K562 (cell line): Measurements from ENCODE around the gene ANKLE1. TPM values are rescaled to one million over a fixed set of nuclear protein-coding genes. Genes with fewer than 3 reads are reported as not detected.

Experiments
- CBFA2T2 ChIP-seq: fragments of 450-650 bp; conservative IDR thresholded peaks from 2 replicates; pipeline ENCODE4 v1.6.1; 2017; ENCODE audit warnings: mild to moderate bottlenecking
- ILF3 ChIP-seq: fragments of 450-650 bp; IDR thresholded peaks from 2 replicates; pipeline ENCODE4 v1.6.1; 2018; ENCODE audit warnings: antibody characterized with exemption, mild to moderate bottlenecking, moderate library complexity, borderline replicate concordance
- MECOM ChIP-seq: fragments of 250-450 bp; sonication (Bioruptor Pico); IDR thresholded peaks from 2 replicates; pipeline ENCODE4 v1.8.0; 2022; ENCODE audit warnings: inconsistent platforms
- NRF1 ChIP-seq, 2 experiments: fragments of 450-650 bp; IDR thresholded peaks in 1 of 2; conservative IDR thresholded peaks in 1 of 2; 2 replicates each; pipeline ENCODE4 v1.6.1; 2014; ENCODE audit warnings: mild to moderate bottlenecking in 2 of 2
- PHB2 ChIP-seq: fragments of 450-650 bp; IDR thresholded peaks from 2 replicates; pipeline ENCODE4 v1.6.1; 2017; ENCODE audit warnings: low read depth
- RBM34 ChIP-seq: fragments of 200-400 bp; formaldehyde crosslinking; IDR thresholded peaks from 2 replicates; pipeline ENCODE4 v1.6.1; 2018; ENCODE audit warnings: low read length, borderline replicate concordance; ENCODE audit not compliant: insufficient read depth
- SIN3B ChIP-seq: fragments of 450-650 bp; IDR thresholded peaks from 2 replicates; pipeline ENCODE4 v1.6.1; 2017; ENCODE audit warnings: low read depth, mild to moderate bottlenecking, moderate library complexity
- SIRT6 ChIP-seq: IDR thresholded peaks from one replicate; pipeline ENCODE4 v1.6.1; 2012; ENCODE audit warnings: low read depth, mild to moderate bottlenecking, control low read depth, inconsistent platforms, low read length, moderate library complexity
- SMAD2 ChIP-seq: fragments of 150-350 bp; IDR thresholded peaks from 2 replicates; pipeline ENCODE4 v1.6.1; 2014; ENCODE audit warnings: low read depth, mild to moderate bottlenecking, low read length
- STAG1 ChIP-seq: sonication (generic); formaldehyde crosslinking; IDR thresholded peaks from 2 replicates; pipeline ENCODE4 v1.5.0; 2020; ENCODE audit warnings: missing genetic modification reagents, borderline replicate concordance
- STAT5A ChIP-seq: IDR thresholded peaks from 2 replicates; pipeline ENCODE4 v1.6.1; 2012; ENCODE audit warnings: low read length, inconsistent platforms, borderline replicate concordance
- TAF9B ChIP-seq: fragments of 450-650 bp; IDR thresholded peaks from 2 replicates; pipeline ENCODE4 v1.6.1; 2018; ENCODE audit warnings: mild to moderate bottlenecking; ENCODE audit not compliant: partially characterized antibody
- THRAP3 ChIP-seq: fragments of 450-650 bp; IDR thresholded peaks from 2 replicates; pipeline ENCODE4 v1.6.1; 2016; ENCODE audit warnings: mild to moderate bottlenecking, inconsistent platforms, borderline replicate concordance
- ZNF134 ChIP-seq: fragments of 250-450 bp; sonication (Bioruptor Pico); conservative IDR thresholded peaks from 2 replicates; pipeline ENCODE4 v1.4.0; 2020
- ZNF408 ChIP-seq: fragments of 250-450 bp; sonication (Bioruptor Pico); IDR thresholded peaks from 2 replicates; pipeline ENCODE4 v1.4.0; 2020; ENCODE audit warnings: low read depth, mild to moderate bottlenecking, moderate library complexity
- ZNF696 ChIP-seq: fragments of 250-450 bp; sonication (Bioruptor Pico); conservative IDR thresholded peaks from 2 replicates; pipeline ENCODE4 v1.4.0; 2020; ENCODE audit warnings: mild to moderate bottlenecking, moderate library complexity
- ZNF699 ChIP-seq: fragments of 250-450 bp; sonication (Bioruptor Pico); IDR thresholded peaks from 2 replicates; pipeline ENCODE4 v1.8.0; 2021; ENCODE audit warnings: mild to moderate bottlenecking, moderate library complexity; ENCODE audit not compliant: insufficient replicate concordance
- polyA plus RNA-seq, 8 experiments: library from polyadenylated mRNA; depleted of rRNA in 4 of 8; stranded (reverse) in 5 of 8; unstranded in 3 of 8; fragments of >200 nt; fragmentation: Nextera tagmentation in 2 of 8; fragmentation: Illumina TruSeq in 1 of 8; extraction: Ambion mirVana in 2 of 8; extraction: Trizol in 1 of 8; gene quantifications; 2 replicates each; pipeline versions ENCODE4 v1.2.1 to v1.2.3, GENCODE V29; 2011 to 2014; ENCODE audit warnings: inconsistent platforms in 1 of 8, missing spikeins in 1 of 8
- total RNA-seq, 7 experiments: library from RNA; depleted of rRNA in 6 of 7; stranded (reverse); fragments of >200 nt in 6 of 7; fragmentation: Illumina TruSeq in 2 of 7; extraction: Trizol in 2 of 7; gene quantifications; 2 replicates each; pipeline versions ENCODE4 v1.2.1 to v1.2.3, GENCODE V29; 2011 to 2021; ENCODE audit warnings: low replicate concordance in 1 of 7
- TF ChIP-seq, protein P1 (sequence below): sonication (generic); formaldehyde crosslinking; IDR thresholded peaks from 2 replicates; pipeline ENCODE4 v1.8.0; 2022; ENCODE audit warnings: mild to moderate bottlenecking, missing genetic modification reagents
- TF ChIP-seq, protein P2 (sequence below): fragments of 200-800 bp; sonication (Bioruptor generic); IDR thresholded peaks from 2 replicates; pipeline ENCODE4 v1.6.1; 2017; ENCODE audit warnings: missing genetic modification characterization, missing compliant biosample characterization
- TF ChIP-seq, protein P3 (sequence below): fragments of 450-650 bp; IDR thresholded peaks from 2 replicates; pipeline ENCODE4 v1.6.1; 2014; ENCODE audit warnings: low read depth, mild to moderate bottlenecking, moderate library complexity, borderline replicate concordance

Gene ANKLE1
- total and polyA plus RNA-seq, 9 of the 15 experiments (the other 6 are each of a cell fraction or from before 2014, with no cell fraction given) = 0.63 to 9.2 (median 2.9) TPM

- TF ChIP-seq SIRT6 (no peak), PHB2 (no peak), ZNF696 (CRISPR knock-in tag) (no peak), SIN3B (peak; percentile 81; the same call in 1 of the 2 replicates), THRAP3 (no peak), MECOM (no peak), TAF9B (no peak), STAT5A (no peak), STAG1 (CRISPR knock-in tag) (no peak), SMAD2 (no peak), ILF3 (no peak), RBM34 (no peak), NRF1 (conservative IDR thresholded peaks at IDR 0.05 in 1 of 2, IDR thresholded peaks at IDR 0.05 in 1 of 2) (peak in 1 of 2 experiments; percentile 74), ZNF699 (no peak), ZNF134 (CRISPR knock-in tag) (no peak), ZNF408 (CRISPR knock-in tag) (no peak), CBFA2T2 (no peak)
- TF ChIP-seq, protein P1, sequence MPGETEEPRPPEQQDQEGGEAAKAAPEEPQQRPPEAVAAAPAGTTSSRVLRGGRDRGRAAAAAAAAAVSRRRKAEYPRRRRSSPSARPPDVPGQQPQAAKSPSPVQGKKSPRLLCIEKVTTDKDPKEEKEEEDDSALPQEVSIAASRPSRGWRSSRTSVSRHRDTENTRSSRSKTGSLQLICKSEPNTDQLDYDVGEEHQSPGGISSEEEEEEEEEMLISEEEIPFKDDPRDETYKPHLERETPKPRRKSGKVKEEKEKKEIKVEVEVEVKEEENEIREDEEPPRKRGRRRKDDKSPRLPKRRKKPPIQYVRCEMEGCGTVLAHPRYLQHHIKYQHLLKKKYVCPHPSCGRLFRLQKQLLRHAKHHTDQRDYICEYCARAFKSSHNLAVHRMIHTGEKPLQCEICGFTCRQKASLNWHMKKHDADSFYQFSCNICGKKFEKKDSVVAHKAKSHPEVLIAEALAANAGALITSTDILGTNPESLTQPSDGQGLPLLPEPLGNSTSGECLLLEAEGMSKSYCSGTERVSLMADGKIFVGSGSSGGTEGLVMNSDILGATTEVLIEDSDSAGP = no peak
- TF ChIP-seq, protein P2, sequence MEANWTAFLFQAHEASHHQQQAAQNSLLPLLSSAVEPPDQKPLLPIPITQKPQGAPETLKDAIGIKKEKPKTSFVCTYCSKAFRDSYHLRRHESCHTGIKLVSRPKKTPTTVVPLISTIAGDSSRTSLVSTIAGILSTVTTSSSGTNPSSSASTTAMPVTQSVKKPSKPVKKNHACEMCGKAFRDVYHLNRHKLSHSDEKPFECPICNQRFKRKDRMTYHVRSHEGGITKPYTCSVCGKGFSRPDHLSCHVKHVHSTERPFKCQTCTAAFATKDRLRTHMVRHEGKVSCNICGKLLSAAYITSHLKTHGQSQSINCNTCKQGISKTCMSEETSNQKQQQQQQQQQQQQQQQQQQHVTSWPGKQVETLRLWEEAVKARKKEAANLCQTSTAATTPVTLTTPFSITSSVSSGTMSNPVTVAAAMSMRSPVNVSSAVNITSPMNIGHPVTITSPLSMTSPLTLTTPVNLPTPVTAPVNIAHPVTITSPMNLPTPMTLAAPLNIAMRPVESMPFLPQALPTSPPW (CRISPR knock-in tag) = peak; percentile 75
- TF ChIP-seq, protein P3, sequence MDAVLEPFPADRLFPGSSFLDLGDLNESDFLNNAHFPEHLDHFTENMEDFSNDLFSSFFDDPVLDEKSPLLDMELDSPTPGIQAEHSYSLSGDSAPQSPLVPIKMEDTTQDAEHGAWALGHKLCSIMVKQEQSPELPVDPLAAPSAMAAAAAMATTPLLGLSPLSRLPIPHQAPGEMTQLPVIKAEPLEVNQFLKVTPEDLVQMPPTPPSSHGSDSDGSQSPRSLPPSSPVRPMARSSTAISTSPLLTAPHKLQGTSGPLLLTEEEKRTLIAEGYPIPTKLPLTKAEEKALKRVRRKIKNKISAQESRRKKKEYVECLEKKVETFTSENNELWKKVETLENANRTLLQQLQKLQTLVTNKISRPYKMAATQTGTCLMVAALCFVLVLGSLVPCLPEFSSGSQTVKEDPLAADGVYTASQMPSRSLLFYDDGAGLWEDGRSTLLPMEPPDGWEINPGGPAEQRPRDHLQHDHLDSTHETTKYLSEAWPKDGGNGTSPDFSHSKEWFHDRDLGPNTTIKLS = peak; percentile 76
Measured at GRCh38 chr19:17309198-17309964, 27.7 kb downstream of the ANKLE1 start, which contains the start of gene DDA1 (continued).
